GM23338 (cell line): ENCODE results near the gene RNF133. TPM values are rescaled to one million over a fixed set of nuclear protein-coding genes. Genes with fewer than 3 reads are reported as not detected.

Source experiments
- ATAC-seq: fragments of 200-7000 bp; cut with Tn5 transposase; 3 replicates; pipeline ENCODE4 v1.9.1; 2020
- DNase-seq: peaks from one replicate; pipeline ENCODE4 v3.0.0-alpha.2; 2015; ENCODE audit warnings: low spot score
- H2AFZ ChIP-seq: fragments of 200-600 bp; sonication (generic); 2 replicates; pipeline ENCODE4 v1.8.0; 2016; ENCODE audit warnings: antibody characterized with exemption, mild to moderate bottlenecking, moderate library complexity
- H3F3A ChIP-seq: fragments of 200-600 bp; sonication (generic); replicated peaks from 2 replicates; pipeline ENCODE4 v1.8.0; 2017; ENCODE audit warnings: antibody characterized with exemption, mixed run types, low read depth
- H3K27ac ChIP-seq: fragments of 200-600 bp; sonication (generic); 2 replicates; pipeline ENCODE4 v1.6.1; 2016; ENCODE audit warnings: low read depth
- H3K27me3 ChIP-seq: fragments of 200-600 bp; sonication (generic); 2 replicates; pipeline ENCODE4 v1.8.0; 2016; ENCODE audit warnings: mild to moderate bottlenecking, mixed run types, moderate library complexity; ENCODE audit not compliant: insufficient read depth
- H3K36me3 ChIP-seq: fragments of 200-600 bp; sonication (generic); 2 replicates; pipeline ENCODE4 v1.8.0; 2016; ENCODE audit warnings: mild to moderate bottlenecking; ENCODE audit not compliant: insufficient read depth
- H3K4me1 ChIP-seq: fragments of 200-600 bp; sonication (generic); 2 replicates; pipeline ENCODE4 v1.8.0; 2016; ENCODE audit warnings: mild to moderate bottlenecking, moderate library complexity; ENCODE audit not compliant: insufficient read depth
- H3K4me2 ChIP-seq: fragments of 200-600 bp; sonication (generic); 2 replicates; pipeline ENCODE4 v1.7.1; 2017; ENCODE audit warnings: mixed run types
- H3K4me3 ChIP-seq: fragments of 200-600 bp; sonication (generic); 2 replicates; pipeline ENCODE4 v1.6.1; 2016; ENCODE audit warnings: mixed run types
- H3K79me2 ChIP-seq: fragments of 200-600 bp; sonication (generic); replicated peaks from 2 replicates; pipeline ENCODE4 v1.8.0; 2017; ENCODE audit warnings: mild to moderate bottlenecking; ENCODE audit not compliant: insufficient read depth
- H3K9me2 ChIP-seq: fragments of 200-600 bp; sonication (generic); 2 replicates; pipeline ENCODE4 v1.8.0; 2017; ENCODE audit not compliant: insufficient read depth
- H4K20me1 ChIP-seq: fragments of 200-600 bp; sonication (generic); replicated peaks from 2 replicates; pipeline ENCODE4 v1.8.0; 2017; ENCODE audit warnings: mild to moderate bottlenecking; ENCODE audit not compliant: insufficient read depth
- H3K27ac Mint-ChIP-seq: 2 replicates; pipeline ENCODE4 v1.8.0; 2020; ENCODE audit warnings: inconsistent platforms, mild to moderate bottlenecking, moderate library complexity, mixed read lengths
- H3K27me3 Mint-ChIP-seq: 3 replicates; pipeline ENCODE4 v1.8.0; 2022; ENCODE audit warnings: low read depth, mild to moderate bottlenecking, moderate library complexity, mixed read lengths, inconsistent platforms; ENCODE audit not compliant: insufficient read depth, poor library complexity
- H3K36me3 Mint-ChIP-seq: 3 replicates; pipeline ENCODE4 v1.8.0; 2021; ENCODE audit warnings: low read depth, mild to moderate bottlenecking, inconsistent platforms, moderate library complexity, mixed read lengths
- H3K4me1 Mint-ChIP-seq: 3 replicates; pipeline ENCODE4 v1.8.0; 2020; ENCODE audit warnings: mild to moderate bottlenecking, inconsistent platforms, mixed read lengths
- H3K4me3 Mint-ChIP-seq: 3 replicates; pipeline ENCODE4 v1.8.0; 2021; ENCODE audit warnings: moderate library complexity, mild to moderate bottlenecking, inconsistent platforms, mixed read lengths
- H3K9me3 Mint-ChIP-seq: 3 replicates; pipeline ENCODE4 v1.8.0; 2020; ENCODE audit warnings: moderate library complexity, mild to moderate bottlenecking, inconsistent platforms, mixed read lengths
- CREB1 ChIP-seq: fragments of 250-450 bp; sonication (Bioruptor Pico); IDR thresholded peaks from 2 replicates; pipeline ENCODE4 v1.5.0; 2020; ENCODE audit warnings: low read depth, mild to moderate bottlenecking, moderate library complexity
- ETS1 ChIP-seq: IDR thresholded peaks from 2 replicates; pipeline ENCODE4 v1.6.1; 2016; ENCODE audit warnings: antibody characterized with exemption
- EZH2 ChIP-seq: fragments of 200-600 bp; sonication (generic); IDR thresholded peaks from one replicate; pipeline ENCODE4 v1.8.0; 2017; ENCODE audit warnings: antibody characterized with exemption, mild to moderate bottlenecking, low read depth; ENCODE audit not compliant: unreplicated experiment
- EZH2phosphoT487 ChIP-seq: fragments of 200-600 bp; sonication (generic); IDR thresholded peaks from one replicate; pipeline ENCODE4 v1.8.1; 2018; ENCODE audit warnings: antibody characterized with exemption; ENCODE audit not compliant: unreplicated experiment
- JUNB ChIP-seq: IDR thresholded peaks from one replicate; pipeline ENCODE4 v1.6.1; 2016; ENCODE audit warnings: antibody characterized with exemption; ENCODE audit not compliant: unreplicated experiment
- NANOG ChIP-seq: IDR thresholded peaks from 2 replicates; pipeline ENCODE4 v1.6.1; 2016; ENCODE audit warnings: antibody characterized with exemption, borderline replicate concordance
- POLR2AphosphoS5 ChIP-seq: IDR thresholded peaks from 2 replicates; pipeline ENCODE4 v1.6.1; 2016; ENCODE audit warnings: antibody characterized with exemption, low read depth
- STAT1 ChIP-seq: IDR thresholded peaks from one replicate; pipeline ENCODE4 v1.6.1; 2016; ENCODE audit warnings: antibody characterized with exemption; ENCODE audit not compliant: unreplicated experiment
- ZNF114 ChIP-seq: fragments of 250-450 bp; sonication (Bioruptor Pico); IDR thresholded peaks from 2 replicates; pipeline ENCODE4 v1.5.0; 2020; ENCODE audit warnings: mild to moderate bottlenecking, moderate library complexity
- ZNF331 ChIP-seq: fragments of 250-450 bp; sonication (Bioruptor Pico); IDR thresholded peaks from 2 replicates; pipeline ENCODE4 v1.5.0; 2020; ENCODE audit warnings: low read depth, mild to moderate bottlenecking, moderate library complexity
- polyA plus RNA-seq: library from polyadenylated mRNA; unstranded; fragments of >200 nt; fragmentation: Nextera tagmentation; extraction: Ambion mirVana; gene quantifications from 2 replicates; pipeline ENCODE4 v1.2.1, GENCODE V29; 2016
- total RNA-seq: library from RNA; depleted of rRNA; stranded (reverse); fragments of >200 nt; shearing (Covaris generic); gene quantifications from 2 replicates; pipeline ENCODE4 v1.2.3, GENCODE V29; 2014
- TF ChIP-seq, protein P1 (sequence below), 2 experiments: fragments of 200-600 bp in 1 of 2; sonication (generic) in 1 of 2; conservative IDR thresholded peaks; 2 replicates each; pipeline versions ENCODE4 v1.5.1 to v1.6.1; 2016 to 2017; ENCODE audit warnings: antibody characterized with exemption in 2 of 2, low read depth in 2 of 2, mild to moderate bottlenecking in 2 of 2, moderate library complexity in 1 of 2
- TF ChIP-seq, protein P2 (sequence below): fragments of 250-450 bp; sonication (Bioruptor Pico); IDR thresholded peaks from 2 replicates; pipeline ENCODE4 v1.5.0; 2020; ENCODE audit warnings: mild to moderate bottlenecking, moderate library complexity

The RNF133 gene
- total and polyA plus RNA-seq, 2 experiments from 2014 or later = 2.0 TPM; not detected in 1

GRCh38 chr7:122658856-122659255 lies 40.1 kb downstream of the RNF133 start (continued):
- no peak for TF ChIP-seq ETS1
- no peak for TF ChIP-seq STAT1
- TF ChIP-seq, protein P1, sequence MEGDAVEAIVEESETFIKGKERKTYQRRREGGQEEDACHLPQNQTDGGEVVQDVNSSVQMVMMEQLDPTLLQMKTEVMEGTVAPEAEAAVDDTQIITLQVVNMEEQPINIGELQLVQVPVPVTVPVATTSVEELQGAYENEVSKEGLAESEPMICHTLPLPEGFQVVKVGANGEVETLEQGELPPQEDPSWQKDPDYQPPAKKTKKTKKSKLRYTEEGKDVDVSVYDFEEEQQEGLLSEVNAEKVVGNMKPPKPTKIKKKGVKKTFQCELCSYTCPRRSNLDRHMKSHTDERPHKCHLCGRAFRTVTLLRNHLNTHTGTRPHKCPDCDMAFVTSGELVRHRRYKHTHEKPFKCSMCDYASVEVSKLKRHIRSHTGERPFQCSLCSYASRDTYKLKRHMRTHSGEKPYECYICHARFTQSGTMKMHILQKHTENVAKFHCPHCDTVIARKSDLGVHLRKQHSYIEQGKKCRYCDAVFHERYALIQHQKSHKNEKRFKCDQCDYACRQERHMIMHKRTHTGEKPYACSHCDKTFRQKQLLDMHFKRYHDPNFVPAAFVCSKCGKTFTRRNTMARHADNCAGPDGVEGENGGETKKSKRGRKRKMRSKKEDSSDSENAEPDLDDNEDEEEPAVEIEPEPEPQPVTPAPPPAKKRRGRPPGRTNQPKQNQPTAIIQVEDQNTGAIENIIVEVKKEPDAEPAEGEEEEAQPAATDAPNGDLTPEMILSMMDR (conservative IDR thresholded peaks at IDR 0.05; ENCODE audit: low read depth in 2 of 2) = no peak
- TF ChIP-seq POLR2AphosphoS5 = no peak
- no peak for TF ChIP-seq ZNF331 (CRISPR knock-in tag)

- Histone ChIP-seq H3K4me2 (no peak overlapping the region), H3K27me3 (no peaks in the 10 kb centered on the region), H3K4me1 (no peaks in the 10 kb centered on the region), H3K9me2 (no peaks in the 10 kb centered on the region; the same call in 1 of the 2 replicates), H2AFZ (no peak overlapping the region), H3K79me2 (no peaks in the 10 kb centered on the region), H3K4me3 (no peak overlapping the region), H3K27ac (no peak overlapping the region), H3K36me3 (no peaks in the 10 kb centered on the region), H3F3A (no peaks in the 10 kb centered on the region), H4K20me1 (no peaks in the 10 kb centered on the region)
- Mint-ChIP-seq H3K27me3 (no peaks in the 10 kb centered on the region), H3K9me3 (peaks cover 8% of the 10 kb centered on the region; the same call in 2 of the 3 replicates), H3K4me1 (peaks cover 5% of the 10 kb centered on the region; the same call in 2 of the 3 replicates), H3K36me3 (peaks cover 11% of the 10 kb centered on the region; the same call in 2 of the 3 replicates), H3K4me3 (no peak overlapping the region), H3K27ac (no peak overlapping the region)
- DNase-seq (no peak), ATAC-seq (no peak)
- no peak for TF ChIP-seq JUNB
- TF ChIP-seq, protein P2, sequence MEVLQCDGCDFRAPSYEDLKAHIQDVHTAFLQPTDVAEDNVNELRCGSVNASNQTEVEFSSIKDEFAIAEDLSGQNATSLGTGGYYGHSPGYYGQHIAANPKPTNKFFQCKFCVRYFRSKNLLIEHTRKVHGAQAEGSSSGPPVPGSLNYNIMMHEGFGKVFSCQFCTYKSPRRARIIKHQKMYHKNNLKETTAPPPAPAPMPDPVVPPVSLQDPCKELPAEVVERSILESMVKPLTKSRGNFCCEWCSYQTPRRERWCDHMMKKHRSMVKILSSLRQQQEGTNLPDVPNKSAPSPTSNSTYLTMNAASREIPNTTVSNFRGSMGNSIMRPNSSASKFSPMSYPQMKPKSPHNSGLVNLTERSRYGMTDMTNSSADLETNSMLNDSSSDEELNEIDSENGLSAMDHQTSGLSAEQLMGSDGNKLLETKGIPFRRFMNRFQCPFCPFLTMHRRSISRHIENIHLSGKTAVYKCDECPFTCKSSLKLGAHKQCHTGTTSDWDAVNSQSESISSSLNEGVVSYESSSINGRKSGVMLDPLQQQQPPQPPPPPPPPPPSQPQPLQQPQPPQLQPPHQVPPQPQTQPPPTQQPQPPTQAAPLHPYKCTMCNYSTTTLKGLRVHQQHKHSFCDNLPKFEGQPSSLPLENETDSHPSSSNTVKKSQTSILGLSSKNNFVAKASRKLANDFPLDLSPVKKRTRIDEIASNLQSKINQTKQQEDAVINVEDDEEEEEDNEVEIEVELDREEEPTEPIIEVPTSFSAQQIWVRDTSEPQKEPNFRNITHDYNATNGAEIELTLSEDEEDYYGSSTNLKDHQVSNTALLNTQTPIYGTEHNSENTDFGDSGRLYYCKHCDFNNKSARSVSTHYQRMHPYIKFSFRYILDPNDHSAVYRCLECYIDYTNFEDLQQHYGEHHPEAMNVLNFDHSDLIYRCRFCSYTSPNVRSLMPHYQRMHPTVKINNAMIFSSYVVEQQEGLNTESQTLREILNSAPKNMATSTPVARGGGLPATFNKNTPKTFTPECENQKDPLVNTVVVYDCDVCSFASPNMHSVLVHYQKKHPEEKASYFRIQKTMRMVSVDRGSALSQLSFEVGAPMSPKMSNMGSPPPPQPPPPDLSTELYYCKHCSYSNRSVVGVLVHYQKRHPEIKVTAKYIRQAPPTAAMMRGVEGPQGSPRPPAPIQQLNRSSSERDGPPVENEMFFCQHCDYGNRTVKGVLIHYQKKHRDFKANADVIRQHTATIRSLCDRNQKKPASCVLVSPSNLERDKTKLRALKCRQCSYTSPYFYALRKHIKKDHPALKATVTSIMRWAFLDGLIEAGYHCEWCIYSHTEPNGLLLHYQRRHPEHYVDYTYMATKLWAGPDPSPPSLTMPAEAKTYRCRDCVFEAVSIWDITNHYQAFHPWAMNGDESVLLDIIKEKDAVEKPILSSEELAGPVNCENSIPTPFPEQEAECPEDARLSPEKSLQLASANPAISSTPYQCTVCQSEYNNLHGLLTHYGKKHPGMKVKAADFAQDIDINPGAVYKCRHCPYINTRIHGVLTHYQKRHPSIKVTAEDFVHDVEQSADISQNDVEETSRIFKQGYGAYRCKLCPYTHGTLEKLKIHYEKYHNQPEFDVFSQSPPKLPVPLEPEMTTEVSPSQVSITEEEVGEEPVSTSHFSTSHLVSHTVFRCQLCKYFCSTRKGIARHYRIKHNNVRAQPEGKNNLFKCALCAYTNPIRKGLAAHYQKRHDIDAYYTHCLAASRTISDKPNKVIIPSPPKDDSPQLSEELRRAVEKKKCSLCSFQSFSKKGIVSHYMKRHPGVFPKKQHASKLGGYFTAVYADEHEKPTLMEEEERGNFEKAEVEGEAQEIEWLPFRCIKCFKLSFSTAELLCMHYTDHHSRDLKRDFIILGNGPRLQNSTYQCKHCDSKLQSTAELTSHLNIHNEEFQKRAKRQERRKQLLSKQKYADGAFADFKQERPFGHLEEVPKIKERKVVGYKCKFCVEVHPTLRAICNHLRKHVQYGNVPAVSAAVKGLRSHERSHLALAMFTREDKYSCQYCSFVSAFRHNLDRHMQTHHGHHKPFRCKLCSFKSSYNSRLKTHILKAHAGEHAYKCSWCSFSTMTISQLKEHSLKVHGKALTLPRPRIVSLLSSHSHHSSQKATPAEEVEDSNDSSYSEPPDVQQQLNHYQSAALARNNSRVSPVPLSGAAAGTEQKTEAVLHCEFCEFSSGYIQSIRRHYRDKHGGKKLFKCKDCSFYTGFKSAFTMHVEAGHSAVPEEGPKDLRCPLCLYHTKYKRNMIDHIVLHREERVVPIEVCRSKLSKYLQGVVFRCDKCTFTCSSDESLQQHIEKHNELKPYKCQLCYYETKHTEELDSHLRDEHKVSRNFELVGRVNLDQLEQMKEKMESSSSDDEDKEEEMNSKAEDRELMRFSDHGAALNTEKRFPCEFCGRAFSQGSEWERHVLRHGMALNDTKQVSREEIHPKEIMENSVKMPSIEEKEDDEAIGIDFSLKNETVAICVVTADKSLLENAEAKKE (CRISPR knock-in tag) = no peak
- no peak for TF ChIP-seq EZH2phosphoT487
- TF ChIP-seq NANOG = no peak
- no peak for TF ChIP-seq CREB1 (CRISPR knock-in tag)
- TF ChIP-seq ZNF331 (CRISPR knock-in tag) = no peak
- TF ChIP-seq EZH2 = no peak
- no peak for TF ChIP-seq ZNF114 (CRISPR knock-in tag)
- TF ChIP-seq ETS1 = no peak
- TF ChIP-seq, protein P1 (conservative IDR thresholded peaks at IDR 0.05; ENCODE audit: low read depth in 2 of 2) = no peak
- no peak for TF ChIP-seq POLR2AphosphoS5
Measured at GRCh38 chr7:122653685-122654084, 45.2 kb downstream of the RNF133 start.
